Measurements from ENCODE around the gene TRAPPC4.
"Not testable (repeated sequence)": the region's sequence is repeated elsewhere in the genome, so short reads cannot be mapped to it uniquely, and the experiment has no call there.

Gene TRAPPC4

DNA sequence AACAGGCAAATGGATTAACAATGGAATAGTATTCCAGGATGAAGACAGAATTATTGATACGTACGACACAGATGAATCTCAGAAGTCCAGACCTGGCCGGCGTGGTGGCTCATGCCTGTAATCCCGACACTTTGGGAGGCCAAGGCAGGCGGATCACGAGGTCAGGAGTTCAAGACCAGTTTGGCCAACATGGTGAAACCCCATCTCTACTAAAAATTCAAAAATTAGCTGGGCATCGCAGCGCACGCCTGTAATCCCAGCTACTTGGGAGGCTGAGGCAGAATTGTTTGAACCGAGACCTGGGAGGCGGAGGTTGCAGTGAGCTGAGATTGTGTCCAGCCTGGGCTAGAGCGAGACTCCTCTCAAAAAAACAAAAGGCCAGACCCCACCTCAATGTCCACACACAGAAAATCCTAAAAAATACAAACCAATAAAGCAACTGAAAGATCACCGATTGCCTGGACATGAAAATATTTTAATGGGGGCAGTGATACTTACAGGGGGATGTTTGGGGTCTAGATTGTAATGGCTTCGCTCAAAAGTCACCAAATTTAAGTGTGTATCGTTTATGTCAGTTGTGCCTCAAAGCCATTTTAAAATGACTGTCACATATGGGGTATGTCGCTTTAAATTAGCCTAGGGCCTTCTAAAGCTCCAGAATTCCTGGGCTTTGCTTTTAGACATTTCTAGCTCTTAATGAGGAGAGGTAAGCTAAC lies 4.2 kb upstream of the TRAPPC4 start:
- DNase-seq (ENCODE audit: low read depth): no peak

DNA sequence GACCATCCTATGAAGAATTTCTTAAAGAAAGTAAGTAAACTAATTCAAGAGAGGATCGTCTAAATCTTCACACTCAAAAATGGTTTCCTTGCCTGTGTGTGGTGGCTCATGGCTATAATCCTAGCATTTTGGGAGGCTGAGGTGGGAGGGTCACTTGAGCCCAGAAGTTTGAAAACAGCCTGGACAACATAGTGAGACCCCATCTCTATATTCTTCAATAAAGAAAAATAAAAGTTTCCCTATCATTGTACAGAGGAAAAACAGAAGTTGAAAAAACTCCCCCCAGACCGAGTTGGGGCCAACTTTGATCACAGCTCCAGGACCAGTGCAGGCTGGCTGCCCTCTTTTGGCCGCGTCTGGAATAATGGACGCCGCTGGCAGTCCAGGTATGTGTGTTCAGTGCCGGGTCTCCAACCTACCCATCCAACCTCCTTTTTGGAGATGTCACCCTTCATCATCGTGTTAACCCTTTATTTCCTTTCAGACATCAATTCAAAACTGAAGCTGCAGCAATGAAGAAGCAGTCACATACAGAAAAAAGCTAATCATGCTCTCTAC lies 3.4 kb upstream of the TRAPPC4 start:
- DNase-seq (ENCODE audit: low read depth): no peak

DNA sequence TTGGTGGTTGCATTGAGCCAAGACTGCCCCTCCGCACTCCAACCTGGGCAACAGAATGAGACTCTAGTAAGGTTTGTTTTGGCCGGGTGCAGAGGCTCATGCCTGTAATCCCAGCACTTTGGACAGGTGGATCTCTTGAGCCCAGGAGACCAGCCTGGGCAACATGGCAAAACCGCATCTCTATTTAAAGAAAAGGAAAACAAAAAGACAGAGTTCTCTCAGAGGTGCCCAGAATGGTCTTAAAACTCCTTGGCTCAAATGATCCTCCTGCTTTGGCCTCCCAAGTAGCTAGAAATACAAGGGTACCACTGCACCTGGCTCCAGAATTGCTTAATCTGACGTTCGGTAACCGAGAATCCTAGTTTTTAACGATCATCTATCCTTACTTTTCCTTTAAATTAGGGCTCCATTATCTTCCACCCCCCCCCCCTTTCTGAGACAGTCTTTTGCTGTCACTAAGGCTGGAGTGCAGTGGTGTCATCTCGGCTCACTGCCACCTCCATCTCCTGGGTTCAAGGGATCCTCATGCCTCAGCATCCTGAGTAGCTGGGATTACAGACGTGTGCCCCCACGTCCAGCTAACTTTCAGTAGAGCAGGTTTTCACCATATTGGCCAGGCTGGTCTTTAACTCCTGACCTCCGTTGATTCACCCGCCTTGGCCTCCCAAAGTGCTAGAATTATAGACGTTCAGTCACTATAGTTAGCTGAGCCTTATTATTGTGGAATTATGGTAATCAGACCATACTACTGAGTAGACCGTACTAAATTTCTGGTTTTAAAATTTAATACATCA lies 2.2 kb upstream of the TRAPPC4 start:
- no peak for DNase-seq (ENCODE audit: low read depth)

DNA sequence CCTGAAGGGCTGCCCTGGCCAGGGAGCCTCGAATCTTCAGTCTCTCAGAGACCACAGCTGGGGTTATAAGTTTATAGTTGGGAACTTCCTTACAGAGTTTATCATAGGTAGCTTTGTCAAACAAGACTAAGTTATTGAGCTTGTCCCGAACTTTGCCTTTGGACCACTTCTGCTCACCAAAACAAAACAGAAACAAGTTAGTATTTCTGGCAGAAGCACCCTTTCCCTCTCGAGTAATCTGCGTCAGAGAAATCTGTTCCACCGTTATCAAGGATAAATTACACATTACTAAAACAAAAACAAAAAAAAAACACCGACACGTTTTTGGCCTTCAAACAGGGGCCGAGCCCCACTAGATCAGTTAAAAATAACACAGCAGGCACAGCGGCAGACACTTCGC lies 1.2 kb upstream of the TRAPPC4 start:
- DNase-seq (ENCODE audit: low read depth): not testable (repeated sequence)

DNA sequence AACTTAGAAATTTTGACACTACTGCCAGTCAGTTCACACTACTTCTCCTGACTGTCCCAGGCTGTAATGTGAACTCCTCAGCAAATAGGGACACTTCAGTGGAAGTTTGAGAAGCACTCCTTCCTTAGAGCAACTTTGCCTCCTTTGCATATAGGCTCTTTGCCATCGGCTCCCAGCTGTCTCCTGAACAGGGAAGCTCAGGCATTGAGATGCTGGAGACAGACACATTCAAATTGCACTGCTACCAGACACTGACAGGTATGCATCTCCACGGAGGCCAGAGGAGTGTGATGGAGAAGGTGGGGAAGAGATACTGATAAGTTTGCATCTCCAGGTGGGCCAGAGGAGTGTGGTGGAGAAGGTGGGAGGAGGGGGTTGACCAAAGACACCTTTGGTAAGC lies 1.4 kb downstream of the TRAPPC4 start:
- no peak for DNase-seq (ENCODE audit: low read depth)

DNA sequence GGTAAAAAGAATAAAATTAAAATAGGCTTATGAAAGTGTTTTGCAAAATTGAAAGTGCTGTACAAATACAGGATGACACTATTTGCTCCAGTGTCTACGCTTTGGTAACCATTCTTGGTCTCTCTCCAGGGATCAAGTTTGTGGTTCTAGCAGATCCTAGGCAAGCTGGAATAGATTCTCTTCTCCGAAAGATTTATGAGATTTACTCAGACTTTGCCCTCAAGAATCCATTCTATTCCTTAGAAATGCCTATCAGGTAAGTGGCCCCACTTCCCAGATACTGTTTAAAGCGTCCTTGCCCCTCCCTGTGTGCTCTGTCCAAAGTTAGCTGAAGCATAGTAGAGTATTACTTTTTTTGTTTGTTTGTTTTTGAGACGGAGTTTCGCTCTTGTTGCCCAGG lies 3.1 kb downstream of the TRAPPC4 start:
- DNase-seq (ENCODE audit: low read depth): no peak

DNA sequence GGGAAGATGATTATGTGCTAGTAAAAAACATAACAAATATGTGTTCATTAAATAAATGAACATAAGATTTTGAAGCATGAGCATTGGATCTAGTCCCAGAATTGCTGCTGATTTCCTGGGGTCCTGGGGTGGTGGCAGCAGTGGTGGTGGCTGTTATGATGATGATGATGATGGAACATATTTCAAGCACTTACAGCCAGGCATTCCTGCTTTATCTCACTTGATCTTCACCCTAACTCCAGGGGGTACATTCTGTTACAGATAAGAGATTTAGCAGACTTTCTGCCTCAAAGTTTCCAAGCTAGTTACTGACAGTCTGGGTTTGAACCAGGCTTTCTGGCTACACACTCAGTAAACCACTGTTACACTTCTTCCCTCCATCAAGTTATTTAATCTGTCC lies 5.2 kb downstream of the TRAPPC4 start:
- no peak for DNase-seq (ENCODE audit: low read depth)

DNA sequence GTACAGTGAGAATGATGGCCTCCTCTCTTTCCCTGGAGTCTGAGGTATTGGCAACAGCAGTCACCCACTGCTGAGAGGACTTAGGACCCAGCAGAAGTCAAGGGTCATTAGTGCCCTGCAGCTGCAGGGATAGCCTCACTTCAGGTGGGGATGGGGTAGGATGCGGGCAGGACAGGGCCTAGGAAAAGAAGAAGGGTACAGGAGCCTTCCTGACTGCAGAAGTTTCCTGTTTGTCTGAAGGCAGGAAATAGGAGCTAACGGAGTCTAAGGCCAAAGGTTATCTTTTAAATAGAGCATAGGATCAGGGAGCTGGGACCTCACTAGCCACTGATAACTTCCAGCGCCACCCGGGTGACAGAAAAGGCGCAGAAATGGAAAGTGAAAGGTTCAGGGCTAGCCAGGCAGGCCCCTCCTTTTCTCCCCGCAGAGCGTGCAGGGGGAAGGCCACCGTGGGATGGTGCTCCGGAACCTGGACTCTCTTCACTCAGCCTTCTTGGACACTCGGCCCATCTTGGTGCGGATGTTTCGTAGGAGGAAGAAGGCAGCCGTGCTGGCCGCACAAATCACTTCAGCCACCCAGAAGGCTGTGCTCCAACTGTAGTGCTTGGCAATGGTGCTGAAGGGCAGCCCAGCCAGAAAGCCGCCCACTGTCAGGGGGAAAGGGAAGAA lies 6.0 kb downstream of the TRAPPC4 start:
- DNase-seq (ENCODE audit: low read depth): no peak

DNA sequence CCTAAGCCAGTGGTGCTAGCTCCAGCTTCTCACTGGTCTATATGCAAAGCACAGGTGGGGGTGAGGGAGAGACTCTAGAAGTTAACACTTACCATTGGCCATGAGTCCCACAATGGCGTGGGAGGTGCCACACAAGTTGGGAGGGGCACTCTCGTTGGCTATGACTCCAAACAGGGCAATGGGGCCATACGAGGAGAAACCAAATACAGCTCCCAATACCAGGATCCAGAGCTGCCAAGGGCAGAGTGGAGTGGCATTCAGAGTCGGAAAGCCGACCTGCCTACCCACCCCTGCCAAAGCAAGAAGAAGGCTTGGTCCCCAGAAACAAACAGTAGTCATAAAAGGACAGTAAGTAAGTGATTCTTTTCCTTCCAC lies 6.5 kb downstream of the TRAPPC4 start:
- no peak for DNase-seq (ENCODE audit: low read depth)

DNA sequence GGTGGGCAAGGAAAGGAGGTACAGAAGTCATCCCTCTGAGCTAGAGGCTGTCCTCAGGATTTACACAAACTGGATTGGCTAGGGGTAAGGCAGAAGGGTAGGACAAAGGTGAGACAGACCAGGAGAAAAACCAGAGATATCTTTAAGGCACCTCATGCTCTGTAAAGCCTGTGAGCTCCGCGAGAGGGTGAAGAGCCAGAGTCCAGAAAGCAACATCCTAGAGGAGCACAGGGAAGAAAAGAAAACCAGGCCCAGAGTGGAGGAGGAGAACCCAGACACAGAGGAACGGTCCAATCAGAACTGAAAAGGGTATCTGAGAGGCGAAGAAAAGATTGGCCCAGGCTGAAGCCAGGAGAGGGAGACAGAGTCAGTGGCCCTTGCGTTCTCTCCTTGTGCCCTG lies 7.0 kb downstream of the TRAPPC4 start:
- DNase-seq (ENCODE audit: low read depth): no peak

DNA sequence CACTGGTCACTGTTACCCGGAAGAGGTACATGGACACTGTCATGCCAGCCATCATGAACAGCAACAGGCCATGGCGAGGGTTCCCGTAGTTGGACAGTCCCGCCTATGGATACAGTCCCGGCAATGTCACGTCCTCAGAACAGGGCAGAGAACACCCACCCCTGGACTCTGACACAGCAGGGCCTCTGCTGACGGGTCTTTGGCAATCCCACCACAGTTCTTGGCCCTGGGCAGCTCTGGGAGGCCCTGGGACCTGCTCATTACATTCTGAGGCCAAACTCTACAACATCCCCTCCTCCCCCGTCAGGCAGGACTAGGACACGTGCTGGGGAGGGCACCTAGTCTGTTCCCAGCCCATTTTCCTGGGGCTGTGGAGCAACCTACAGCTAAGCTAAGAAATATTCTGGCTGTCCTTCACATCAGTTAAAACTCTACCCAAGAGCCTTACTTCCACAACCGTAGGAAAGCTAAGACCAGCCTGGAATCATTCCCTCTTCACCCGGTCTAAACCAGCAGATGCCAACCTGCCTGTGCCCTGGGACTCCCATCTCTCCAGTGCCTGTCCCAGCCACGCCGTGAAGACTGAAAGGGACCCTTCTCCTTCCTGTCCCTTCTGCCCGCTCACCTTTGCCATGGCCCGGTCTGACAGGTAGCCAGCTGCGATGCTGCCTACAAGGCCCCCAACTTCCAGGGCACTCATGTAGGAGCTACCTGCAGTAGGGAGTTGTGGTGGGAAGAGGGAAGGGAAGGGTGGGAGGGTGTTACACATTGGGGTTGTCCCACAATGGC lies 7.6 kb downstream of the TRAPPC4 start:
- DNase-seq (ENCODE audit: low read depth): no peak

DNA sequence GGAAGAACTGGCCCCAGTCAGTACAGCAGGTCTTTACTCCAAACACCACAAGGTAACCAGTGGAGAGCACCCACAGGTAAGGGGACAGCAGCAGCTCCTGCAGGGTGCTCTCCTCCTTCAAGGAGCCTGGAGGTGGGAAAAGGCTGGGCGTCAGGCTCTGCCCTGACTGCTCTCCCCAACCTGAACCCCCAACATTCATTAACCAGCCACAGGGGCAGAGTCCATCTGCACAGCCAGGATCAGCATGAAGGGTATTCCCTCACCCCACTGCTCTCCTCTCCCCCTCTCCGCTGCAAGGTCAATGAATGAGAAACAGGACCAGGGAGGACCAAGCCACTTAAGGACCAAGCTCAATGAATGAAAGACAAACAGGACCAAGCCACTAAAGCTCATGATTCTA lies 8.4 kb downstream of the TRAPPC4 start:
- no peak for DNase-seq (ENCODE audit: low read depth)

DNA sequence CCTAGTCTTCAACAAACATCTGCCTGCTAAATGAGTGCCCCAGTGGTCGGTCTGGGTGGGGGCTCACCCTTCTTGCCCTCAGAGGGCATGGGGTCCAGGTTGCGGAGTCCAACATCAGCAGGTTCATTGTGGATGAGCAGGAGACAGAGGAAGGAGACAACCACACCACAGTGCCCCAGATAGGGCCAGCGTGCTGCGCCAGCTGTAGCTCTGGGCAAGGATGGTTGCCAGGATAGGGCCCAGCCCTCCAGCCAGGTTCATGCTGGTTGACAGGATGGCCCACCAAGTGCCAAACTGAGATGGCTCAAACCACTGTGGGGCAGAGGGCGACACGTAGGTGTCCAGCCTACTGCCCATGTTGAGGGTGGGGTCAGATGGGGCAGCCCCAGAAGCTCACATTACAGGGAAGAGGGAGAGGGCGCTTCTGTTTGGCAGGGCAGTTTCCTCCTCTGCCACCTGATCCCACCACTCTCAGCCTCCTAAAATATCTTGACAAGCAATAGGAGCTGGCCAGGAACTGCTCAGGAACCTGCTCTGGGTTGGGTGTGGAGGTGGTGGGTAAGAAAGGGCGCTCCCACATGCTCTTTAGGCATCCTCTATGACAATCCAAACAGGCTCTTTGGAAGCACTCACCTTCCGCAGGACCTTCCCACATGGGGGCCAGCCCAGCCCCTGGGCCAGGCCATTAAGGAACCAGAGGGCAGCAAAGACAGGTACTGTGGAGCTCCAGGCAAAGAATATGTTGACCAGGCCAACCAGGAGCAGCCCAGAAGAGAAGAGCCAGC lies 9.2 kb downstream of the TRAPPC4 start:
- DNase-seq (ENCODE audit: low read depth): no peak

DNA sequence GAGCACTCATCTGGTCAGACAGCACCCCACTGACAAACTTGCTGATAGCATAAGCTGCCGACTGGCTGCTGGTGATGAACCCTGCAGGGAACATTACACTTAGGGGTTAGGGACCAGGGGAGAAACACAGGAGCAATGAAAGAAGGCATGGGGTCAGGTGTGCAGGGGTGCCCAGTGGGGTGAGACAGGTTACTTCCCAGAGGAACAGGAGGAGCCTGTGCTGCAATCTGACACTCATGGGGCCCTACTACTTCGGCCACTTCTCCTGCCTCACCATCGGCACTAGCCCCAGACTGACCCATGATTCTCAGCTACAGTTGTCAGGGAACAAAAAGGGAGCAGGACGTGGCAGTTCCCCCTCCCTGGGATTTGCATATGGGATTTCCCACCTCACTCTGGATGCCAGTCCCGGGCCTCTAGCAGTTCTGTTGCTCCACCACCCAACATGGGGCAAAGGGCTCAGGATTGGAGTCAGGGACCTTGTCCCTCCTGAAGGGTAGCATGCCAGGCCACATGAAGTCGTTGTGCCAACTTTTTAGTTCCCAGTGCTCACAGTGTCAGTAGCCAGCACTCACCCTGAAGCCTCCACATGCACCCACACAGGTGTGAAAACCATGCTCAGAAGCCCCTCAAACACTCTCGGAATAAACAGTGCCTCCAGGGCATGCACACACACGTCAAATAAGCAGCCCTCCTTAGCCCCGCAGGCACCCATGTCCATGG lies 9.9 kb downstream of the TRAPPC4 start:
- DNase-seq (ENCODE audit: low read depth): no peak

DNA sequence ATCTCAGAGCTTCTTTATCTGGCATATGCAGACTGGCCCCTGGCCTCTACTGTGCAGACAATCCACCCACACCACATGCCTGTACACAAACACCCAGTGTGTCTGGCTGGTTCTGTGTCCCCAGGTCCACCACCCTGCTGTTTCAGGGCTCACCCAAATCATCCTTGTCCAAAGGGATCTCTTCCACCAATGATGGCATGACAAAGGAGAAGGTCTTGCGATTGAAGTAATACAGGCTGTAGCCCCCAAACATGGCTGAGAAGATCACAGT lies 10.4 kb downstream of the TRAPPC4 start:
- DNase-seq (ENCODE audit: low read depth): no peak

DNA sequence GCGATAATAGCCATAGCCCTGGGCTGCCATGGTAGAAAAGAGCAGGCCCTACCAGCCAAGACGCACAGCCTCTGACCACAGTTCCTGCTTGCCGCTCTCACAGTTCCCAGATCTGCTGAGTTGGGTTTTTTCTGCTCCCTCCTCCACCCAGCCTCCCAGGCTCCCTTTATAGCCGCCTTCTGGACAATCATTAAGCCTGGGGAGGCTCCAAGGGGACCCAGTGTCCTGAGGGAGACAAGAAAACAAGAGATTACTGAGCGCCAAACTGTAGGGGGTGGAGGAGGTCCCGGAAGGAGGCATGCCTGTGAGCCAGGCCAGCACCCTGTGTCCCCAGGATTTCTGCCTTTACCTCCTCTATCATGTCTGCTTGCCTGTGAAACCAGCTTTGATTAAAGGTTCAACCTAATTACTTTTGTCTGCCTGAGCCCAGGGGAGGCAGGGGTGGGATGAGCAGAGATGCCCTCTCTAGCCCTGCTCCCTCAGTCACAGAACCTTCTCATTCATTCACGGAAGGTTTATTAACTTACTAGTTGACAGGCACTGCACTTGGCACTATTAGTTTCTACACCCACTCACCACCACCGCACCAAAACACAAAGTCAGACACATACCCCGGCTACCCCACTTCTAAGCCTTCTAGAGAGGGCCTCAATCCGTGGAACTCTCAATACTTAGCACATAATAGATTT lies 10.9 kb downstream of the TRAPPC4 start:
- no peak for DNase-seq (ENCODE audit: low read depth)

DNA sequence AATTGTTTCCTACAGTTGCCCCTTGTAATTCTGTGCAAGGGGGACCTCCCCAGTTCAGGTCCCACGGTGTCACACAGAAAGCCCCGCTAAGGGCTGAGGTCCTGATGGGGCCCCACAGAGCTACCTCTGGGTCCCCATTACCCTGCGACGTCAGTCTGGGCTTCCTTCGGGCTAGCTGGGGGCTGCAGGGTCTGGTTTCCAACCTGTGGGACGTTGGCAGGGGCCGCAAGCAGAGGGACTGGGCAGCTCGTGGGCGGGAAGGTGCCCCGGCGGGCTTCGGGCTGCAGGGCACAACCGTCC lies 11.4 kb downstream of the TRAPPC4 start:
- no peak for DNase-seq (ENCODE audit: low read depth)

DNA sequence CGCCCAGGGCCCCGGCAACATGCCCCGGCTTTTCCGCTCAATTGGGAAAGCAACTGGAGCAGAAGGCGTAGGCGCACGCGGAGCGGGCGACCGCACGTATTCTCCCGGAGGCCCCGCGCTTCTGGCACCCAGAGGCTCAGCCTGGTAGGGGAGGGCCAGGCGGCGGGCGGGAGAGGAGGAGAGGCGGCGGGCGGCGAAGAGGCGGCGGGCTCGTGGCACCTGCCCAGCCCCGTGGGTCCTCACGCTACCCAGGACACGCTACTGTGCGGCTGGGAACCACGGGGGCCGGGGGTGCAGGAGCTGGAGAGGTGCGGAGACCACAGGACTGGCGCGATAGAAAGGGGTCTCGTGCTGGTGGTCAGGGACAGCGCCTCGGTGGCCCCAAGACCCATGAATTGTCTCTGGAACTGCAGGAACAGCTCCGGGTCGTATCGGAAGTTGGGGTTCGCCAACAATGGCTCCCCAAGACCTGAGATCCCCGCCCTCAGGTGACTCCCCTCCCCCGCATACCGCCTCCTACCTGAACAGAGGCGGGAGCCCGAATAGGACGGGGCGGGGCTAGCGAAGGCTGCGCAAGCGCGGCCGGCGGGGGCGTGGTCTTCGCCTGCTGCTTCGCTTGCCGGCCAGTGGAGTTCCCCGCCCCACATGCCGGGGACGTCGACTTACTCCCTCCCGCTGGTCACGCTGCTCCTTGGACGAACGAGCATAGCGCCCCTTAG lies 11.9 kb downstream of the TRAPPC4 start, which contains the start of gene SLC37A4:
Gene SLC37A4 (minus strand): TSS at position 549 of the 719 bp plus-strand sequence.
- peak; percentile 60 for DNase-seq (ENCODE audit: low read depth)

DNA sequence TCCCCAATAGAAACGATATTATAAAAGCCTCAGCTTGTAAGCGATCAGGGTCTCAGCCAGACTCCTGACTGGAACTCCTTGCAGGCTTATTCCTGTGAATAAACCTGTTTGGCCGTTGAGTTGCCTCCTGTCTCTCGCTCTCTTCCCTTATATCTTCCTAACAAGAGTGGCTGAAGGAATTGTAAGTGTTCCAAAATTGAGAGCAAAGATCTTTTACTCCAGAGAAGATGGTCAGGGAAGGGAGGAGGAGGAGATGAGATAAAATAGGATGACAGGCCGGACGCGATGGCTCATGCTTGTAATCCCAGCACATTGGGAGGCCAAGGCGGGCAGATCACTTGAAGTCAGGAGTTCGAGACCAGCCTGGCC lies 13.3 kb downstream of the TRAPPC4 start:
- no peak for DNase-seq (ENCODE audit: low read depth)

DNA sequence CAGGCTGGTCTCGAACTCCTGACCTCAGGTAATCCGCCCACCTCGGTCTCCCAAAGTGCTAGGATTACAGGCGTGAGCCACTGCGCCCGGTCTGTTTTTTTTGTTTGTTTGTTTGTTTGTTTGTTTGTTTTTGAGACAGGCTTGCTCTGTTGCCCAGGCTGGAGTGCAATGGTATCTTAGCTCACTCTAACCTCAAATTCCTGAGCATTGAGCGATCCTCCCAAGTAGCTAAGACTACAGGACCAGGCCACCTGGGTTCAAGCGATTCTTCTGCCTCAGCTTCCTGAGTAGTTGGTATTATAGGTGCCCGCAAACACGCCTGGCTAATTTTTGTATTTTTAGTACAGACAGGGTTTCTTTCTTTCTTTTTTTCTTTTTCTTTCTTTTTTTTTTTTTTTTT lies 14.9 kb downstream of the TRAPPC4 start:
- not testable (repeated sequence) for DNase-seq (ENCODE audit: low read depth)
